Neural cell (in vitro differentiated cells): ENCODE measurements around the gene IL6R. TPM values are rescaled to one million over a fixed set of nuclear protein-coding genes. Genes with fewer than 3 reads are reported as not detected.

Experiments used
- H2AFZ ChIP-seq: fragments of 200-600, 300-800 bp; sonication (generic), shearing (Covaris generic); 2 replicates; pipeline ENCODE4 v1.6.0; 2014; ENCODE audit warnings: low read depth, mild to moderate bottlenecking, antibody characterized with exemption, low read length, moderate library complexity
- H3F3A ChIP-seq: fragments of 200-600 bp; shearing (Covaris generic); 2 replicates; pipeline ENCODE4 v1.6.1; 2016; ENCODE audit warnings: mild to moderate bottlenecking, moderate library complexity, mixed read lengths, antibody characterized with exemption, low read length; ENCODE audit not compliant: insufficient read depth, poor library complexity, severe bottlenecking
- H3K27ac ChIP-seq: fragments of 200-600, 300-800 bp; sonication (generic), shearing (Covaris generic); 2 replicates; pipeline ENCODE4 v1.5.1; 2014; ENCODE audit warnings: mild to moderate bottlenecking, low read length, moderate library complexity
- H3K27me3 ChIP-seq: fragments of 300-800, 200-600 bp; sonication (generic), shearing (Covaris generic); 2 replicates; pipeline ENCODE4 v1.6.0; 2014; ENCODE audit warnings: mild to moderate bottlenecking, low read depth, low read length, moderate library complexity; ENCODE audit not compliant: insufficient read depth
- H3K36me3 ChIP-seq: fragments of 300-800, 200-600 bp; sonication (generic), shearing (Covaris generic); 2 replicates; pipeline ENCODE4 v1.5.1; 2014; ENCODE audit warnings: mild to moderate bottlenecking, antibody characterized with exemption, low read length, moderate library complexity; ENCODE audit not compliant: insufficient read depth
- H3K4me2 ChIP-seq: fragments of 300-800, 200-600 bp; sonication (generic), shearing (Covaris generic); 2 replicates; pipeline ENCODE4 v1.6.0; 2014; ENCODE audit warnings: mild to moderate bottlenecking, low read length
- H3K4me3 ChIP-seq: fragments of 300-800, 200-600 bp; sonication (generic), shearing (Covaris generic); 2 replicates; pipeline ENCODE4 v1.5.1; 2014; ENCODE audit warnings: mild to moderate bottlenecking, low read length, moderate library complexity
- H3K79me2 ChIP-seq: fragments of 200-600 bp; shearing (Covaris generic); replicated peaks from 2 replicates; pipeline ENCODE4 v1.6.0; 2014; ENCODE audit warnings: mild to moderate bottlenecking, low read length, moderate library complexity; ENCODE audit not compliant: insufficient read depth
- H3K9ac ChIP-seq: fragments of 300-800, 200-600 bp; sonication (generic), shearing (Covaris generic); 2 replicates; pipeline ENCODE4 v1.6.1; 2016; ENCODE audit warnings: mild to moderate bottlenecking, low read length, mixed read lengths
- H3K9me2 ChIP-seq: fragments of 200-600 bp; shearing (Covaris generic); 2 replicates; pipeline ENCODE4 v1.6.1; 2016; ENCODE audit warnings: mild to moderate bottlenecking, low read length, mixed read lengths; ENCODE audit not compliant: insufficient read depth
- H3K9me3 ChIP-seq: fragments of 200-600, 300-800 bp; sonication (generic), shearing (Covaris generic); 2 replicates; pipeline ENCODE4 v1.6.1; 2016; ENCODE audit warnings: mild to moderate bottlenecking, mixed run types, low read length, moderate library complexity, mixed read lengths
- H4K20me1 ChIP-seq: fragments of 200-600 bp; shearing (Covaris generic); 2 replicates; pipeline ENCODE4 v1.6.1; 2016; ENCODE audit warnings: mild to moderate bottlenecking, mixed run types; ENCODE audit not compliant: insufficient read depth
- CTCF ChIP-seq: fragments of 450-650 bp; IDR thresholded peaks from 2 replicates; pipeline ENCODE4 v1.5.1; 2014; ENCODE audit warnings: antibody characterized with exemption, mild to moderate bottlenecking, moderate library complexity; ENCODE audit not compliant: poor library complexity, severe bottlenecking
- EP300 ChIP-seq: fragments of 450-650 bp; conservative IDR thresholded peaks from 2 replicates; pipeline ENCODE4 v1.6.1; 2014; ENCODE audit warnings: antibody characterized with exemption, mild to moderate bottlenecking, moderate library complexity; ENCODE audit not compliant: poor library complexity, severe bottlenecking
- EZH2 ChIP-seq: fragments of 200-600, 300-800 bp; shearing (Covaris generic), sonication (generic); IDR thresholded peaks from 2 replicates; pipeline ENCODE4 v1.6.1; 2014; ENCODE audit warnings: antibody characterized with exemption, low read length, borderline replicate concordance, mild to moderate bottlenecking; ENCODE audit not compliant: insufficient read depth, poor library complexity, severe bottlenecking
- MXI1 ChIP-seq: fragments of 450-650 bp; conservative IDR thresholded peaks from 2 replicates; pipeline ENCODE4 v1.6.1; 2014; ENCODE audit warnings: antibody characterized with exemption, mild to moderate bottlenecking; ENCODE audit not compliant: poor library complexity, severe bottlenecking
- POLR2AphosphoS5 ChIP-seq: IDR thresholded peaks from 2 replicates; pipeline ENCODE4 v1.6.1; 2012
- RAD21 ChIP-seq: fragments of 450-650 bp; conservative IDR thresholded peaks from 2 replicates; pipeline ENCODE4 v1.6.1; 2014; ENCODE audit warnings: antibody characterized with exemption, mild to moderate bottlenecking, moderate library complexity
- SMC3 ChIP-seq: fragments of 450-650 bp; conservative IDR thresholded peaks from 2 replicates; pipeline ENCODE4 v1.6.1; 2014; ENCODE audit warnings: antibody characterized with exemption, mild to moderate bottlenecking, moderate library complexity; ENCODE audit not compliant: poor library complexity
- TAF1 ChIP-seq: IDR thresholded peaks from 2 replicates; pipeline ENCODE4 v1.6.1; 2012; ENCODE audit warnings: low read depth
- polyA plus RNA-seq: library from polyadenylated mRNA; depleted of rRNA; stranded (reverse); fragments of >200 nt; gene quantifications from 2 replicates; pipeline ENCODE4 v1.2.3, GENCODE V29; 2014
- TF ChIP-seq, protein P1 (sequence below): IDR thresholded peaks from 2 replicates; pipeline ENCODE4 v1.6.1; 2012; ENCODE audit warnings: borderline replicate concordance

IL6R gene
- polyA plus RNA-seq, 1 donor from 2014 or later, result not detected

DNA sequence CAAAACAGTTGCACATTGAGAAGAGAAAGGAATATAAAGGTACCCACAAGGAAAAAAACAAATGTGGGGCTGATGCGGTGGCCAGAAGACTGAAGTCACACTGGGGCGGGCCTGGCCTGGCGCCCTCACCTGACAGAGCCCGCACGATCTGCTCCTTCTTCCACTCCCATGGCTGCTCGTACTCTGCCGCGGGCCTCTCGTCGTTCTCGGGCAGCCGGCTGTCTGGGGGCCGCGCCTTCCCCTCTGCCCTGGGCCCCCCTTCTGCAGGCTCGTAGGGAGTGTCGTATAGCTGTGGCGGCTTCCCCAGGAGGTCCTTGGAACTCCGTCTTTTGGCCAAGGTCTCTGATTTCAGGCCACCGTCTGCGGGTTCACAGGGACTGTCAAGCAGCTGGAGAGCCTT, 83.8 kb downstream of the IL6R start:
- TF ChIP-seq MXI1, result no peak
- Histone ChIP-seq H3K9me3 (no peaks in the 10 kb centered on the region), H3K4me2 (no peak overlapping the region), H3K4me3 (no peak overlapping the region), H3F3A (no peaks in the 10 kb centered on the region), H3K27me3 (no peaks in the 10 kb centered on the region), H3K36me3 (no peaks in the 10 kb centered on the region), H4K20me1 (no peaks in the 10 kb centered on the region), H3K27ac (no peak overlapping the region), H3K9me2 (no peaks in the 10 kb centered on the region), H3K9ac (no peak overlapping the region), H2AFZ (no peak overlapping the region), H3K79me2 (no peaks in the 10 kb centered on the region)

GRCh38 chr1:154489695-154490274, 84.6 kb downstream of the IL6R start:
- Histone ChIP-seq H3F3A (no peaks in the 10 kb centered on the region), H3K9ac (no peak overlapping the region), H3K9me2 (no peaks in the 10 kb centered on the region), H3K27ac (no peak overlapping the region), H3K79me2 (no peaks in the 10 kb centered on the region), H3K36me3 (no peaks in the 10 kb centered on the region), H3K27me3 (no peaks in the 10 kb centered on the region), H3K4me2 (no peak overlapping the region), H4K20me1 (no peaks in the 10 kb centered on the region), H2AFZ (no peak overlapping the region), H3K4me3 (no peak overlapping the region), H3K9me3 (no peaks in the 10 kb centered on the region)
- TF ChIP-seq SMC3 (no peak), TAF1 (no peak), RAD21 (no peak), MXI1 (no peak), CTCF (no peak), EZH2 (no peak), EP300 (no peak), POLR2AphosphoS5 (no peak)
- TF ChIP-seq, protein P1, sequence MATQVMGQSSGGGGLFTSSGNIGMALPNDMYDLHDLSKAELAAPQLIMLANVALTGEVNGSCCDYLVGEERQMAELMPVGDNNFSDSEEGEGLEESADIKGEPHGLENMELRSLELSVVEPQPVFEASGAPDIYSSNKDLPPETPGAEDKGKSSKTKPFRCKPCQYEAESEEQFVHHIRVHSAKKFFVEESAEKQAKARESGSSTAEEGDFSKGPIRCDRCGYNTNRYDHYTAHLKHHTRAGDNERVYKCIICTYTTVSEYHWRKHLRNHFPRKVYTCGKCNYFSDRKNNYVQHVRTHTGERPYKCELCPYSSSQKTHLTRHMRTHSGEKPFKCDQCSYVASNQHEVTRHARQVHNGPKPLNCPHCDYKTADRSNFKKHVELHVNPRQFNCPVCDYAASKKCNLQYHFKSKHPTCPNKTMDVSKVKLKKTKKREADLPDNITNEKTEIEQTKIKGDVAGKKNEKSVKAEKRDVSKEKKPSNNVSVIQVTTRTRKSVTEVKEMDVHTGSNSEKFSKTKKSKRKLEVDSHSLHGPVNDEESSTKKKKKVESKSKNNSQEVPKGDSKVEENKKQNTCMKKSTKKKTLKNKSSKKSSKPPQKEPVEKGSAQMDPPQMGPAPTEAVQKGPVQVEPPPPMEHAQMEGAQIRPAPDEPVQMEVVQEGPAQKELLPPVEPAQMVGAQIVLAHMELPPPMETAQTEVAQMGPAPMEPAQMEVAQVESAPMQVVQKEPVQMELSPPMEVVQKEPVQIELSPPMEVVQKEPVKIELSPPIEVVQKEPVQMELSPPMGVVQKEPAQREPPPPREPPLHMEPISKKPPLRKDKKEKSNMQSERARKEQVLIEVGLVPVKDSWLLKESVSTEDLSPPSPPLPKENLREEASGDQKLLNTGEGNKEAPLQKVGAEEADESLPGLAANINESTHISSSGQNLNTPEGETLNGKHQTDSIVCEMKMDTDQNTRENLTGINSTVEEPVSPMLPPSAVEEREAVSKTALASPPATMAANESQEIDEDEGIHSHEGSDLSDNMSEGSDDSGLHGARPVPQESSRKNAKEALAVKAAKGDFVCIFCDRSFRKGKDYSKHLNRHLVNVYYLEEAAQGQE, result no peak

GRCh38 chr1:154490317-154490716, 85.2 kb downstream of the IL6R start:
- TF ChIP-seq POLR2AphosphoS5 (no peak), CTCF (no peak), TAF1 (no peak), MXI1 (no peak), SMC3 (no peak), EZH2 (no peak), EP300 (no peak), RAD21 (no peak)
- TF ChIP-seq, protein P1, result no peak
- Histone ChIP-seq H2AFZ (no peak overlapping the region), H3K27me3 (no peaks in the 10 kb centered on the region), H4K20me1 (no peaks in the 10 kb centered on the region), H3K36me3 (no peaks in the 10 kb centered on the region), H3K9me2 (no peaks in the 10 kb centered on the region), H3K27ac (no peak overlapping the region), H3K4me3 (no peak overlapping the region), H3K9ac (no peak overlapping the region), H3K9me3 (no peaks in the 10 kb centered on the region), H3F3A (no peaks in the 10 kb centered on the region), H3K79me2 (no peaks in the 10 kb centered on the region), H3K4me2 (no peak overlapping the region)
